Measurements from ENCODE around the gene BCL2L14. TPM values are rescaled to one million over a fixed set of nuclear protein-coding genes. Genes with fewer than 3 reads are reported as not detected.

Gene BCL2L14
- total RNA-seq, 1 experiment from 2014 or later: 0.30 TPM

- ChIA-PET POLR2A (no interaction called here), RAD21 (ENCODE audit: low non-redundant PET in 1 of 2, low total read pairs in 2 of 2, uncharacterized antibody in 2 of 2, unreplicated experiment in 2 of 2) (no interaction called here), CTCF (no interaction called here)
- no peak for ATAC-seq
- no peak overlapping the region for H2AFZ ChIP-seq (ENCODE audit: low read depth, low read length, poor library complexity, severe bottlenecking)
- no peaks in the 10 kb centered on the region for H3K79me2 ChIP-seq (ENCODE audit: insufficient read depth, low read length)
- H3K9me2 ChIP-seq (ENCODE audit: insufficient read depth): no peaks in the 10 kb centered on the region
- H3K4me1 ChIP-seq (ENCODE audit: control insufficient read depth in 1 of 2, insufficient read depth in 2 of 2, low read length in 2 of 2): no peaks in the 10 kb centered on the region
- H3K4me2 ChIP-seq (ENCODE audit: low read length): no peak overlapping the region
- no peak for DNase-seq (ENCODE audit: low read depth, low spot score)
- no peak overlapping the region for H3K4me3 ChIP-seq (replicated peaks in 1 of 2; ENCODE audit: low read depth in 1 of 2, low read length in 2 of 2)
- no peak overlapping the region for H3K27ac ChIP-seq (ENCODE audit: low read depth, low read length)
- no peak overlapping the region for H3K9ac ChIP-seq (ENCODE audit: low read length)
- H3K9me3 ChIP-seq (ENCODE audit: control insufficient read depth in 1 of 2, insufficient read depth in 1 of 2, low read depth in 1 of 2, low read length in 2 of 2): no peaks in the 10 kb centered on the region
- TF ChIP-seq ATF3 (IDR thresholded peaks at IDR 0.05): no peak
- H3K36me3 ChIP-seq (ENCODE audit: control insufficient read depth in 1 of 2, insufficient read depth in 2 of 2, low read length in 2 of 2): 0 out of 4 replicates have a peak, but pooled peaks cover 0 to 4% of the 10 kb centered on the region in 2 experiments
- intact Hi-C loops (cut with micrococcal nuclease): no loop called here
- H4K20me1 ChIP-seq (ENCODE audit: insufficient read depth): no peaks in the 10 kb centered on the region
- no peaks in the 10 kb centered on the region for H3K27me3 ChIP-seq (ENCODE audit: insufficient read depth, low read length)
- no TSS peak for BruUV-seq (replicated peaks)
Measured at GRCh38 chr12:12133259-12133658, 62.5 kb downstream of the BCL2L14 start.

- BruUV-seq (replicated peaks): no TSS peak
- H3K4me3 ChIP-seq (replicated peaks in 1 of 2; ENCODE audit: low read depth in 1 of 2, low read length in 2 of 2): no peak overlapping the region
- no peak overlapping the region for H2AFZ ChIP-seq (ENCODE audit: low read depth, low read length, poor library complexity, severe bottlenecking)
- RAD21 ChIA-PET (ENCODE audit: low non-redundant PET in 1 of 2, low total read pairs in 2 of 2, uncharacterized antibody in 2 of 2, unreplicated experiment in 2 of 2): no interaction called here
- no peaks in the 10 kb centered on the region for H3K79me2 ChIP-seq (ENCODE audit: insufficient read depth, low read length)
- H4K20me1 ChIP-seq (ENCODE audit: insufficient read depth): no peaks in the 10 kb centered on the region
- POLR2A ChIA-PET: no interaction called here
- no peak overlapping the region for H3K4me2 ChIP-seq (ENCODE audit: low read length)
- CTCF ChIA-PET: no interaction called here
- no peaks in the 10 kb centered on the region for H3K9me2 ChIP-seq (ENCODE audit: insufficient read depth)
- no peak overlapping the region for H3K27ac ChIP-seq (ENCODE audit: low read depth, low read length)
- ATAC-seq: no peak
- no peaks in the 10 kb centered on the region for H3K9me3 ChIP-seq (ENCODE audit: control insufficient read depth in 1 of 2, insufficient read depth in 1 of 2, low read depth in 1 of 2, low read length in 2 of 2)
- H3K27me3 ChIP-seq (ENCODE audit: insufficient read depth, low read length): no peaks in the 10 kb centered on the region
- intact Hi-C loops (cut with micrococcal nuclease): no loop called here
- no peaks in the 10 kb centered on the region for H3K4me1 ChIP-seq (ENCODE audit: control insufficient read depth in 1 of 2, insufficient read depth in 2 of 2, low read length in 2 of 2)
- H3K36me3 ChIP-seq (ENCODE audit: control insufficient read depth in 1 of 2, insufficient read depth in 2 of 2, low read length in 2 of 2): 0 out of 4 replicates have a peak, but pooled peaks cover 0 to 4% of the 10 kb centered on the region in 2 experiments
- H3K9ac ChIP-seq (ENCODE audit: low read length): no peak overlapping the region
- no peak for TF ChIP-seq POLR2AphosphoS5 (IDR thresholded peaks at IDR 0.05; ENCODE audit: low read depth, low read length)
- TF ChIP-seq ATF3 (IDR thresholded peaks at IDR 0.05): no peak
- no peak for TF ChIP-seq TCF7L2 (IDR thresholded peaks at IDR 0.05; ENCODE audit: borderline replicate concordance, extremely low read depth, insufficient read depth, insufficient read length)
- no peak for TF ChIP-seq SRF (IDR thresholded peaks at IDR 0.05; ENCODE audit: low read depth)
- no peak for TF ChIP-seq ZNF274 (IDR thresholded peaks at IDR 0.05; ENCODE audit: low read depth, low read length)
- TF ChIP-seq SP1 (IDR thresholded peaks at IDR 0.05; ENCODE audit: low read depth): no peak
- no peak for TF ChIP-seq CEBPB (IDR thresholded peaks at IDR 0.05; ENCODE audit: low read depth)
- TF ChIP-seq ZFX (IDR thresholded peaks at IDR 0.05): no peak
- no peak for DNase-seq (ENCODE audit: low read depth, low spot score)
Measured at GRCh38 chr12:12133785-12134184, 63.0 kb downstream of the BCL2L14 start.

All from HCT116 (cell line).